Measurements from ENCODE around the gene ANTXR2.

GRCh38 chr4:80042821-80043220 is 30.2 kb downstream of the ANTXR2 start:
- TF ChIP-seq RAD21 (IDR thresholded peaks at IDR 0.05; ENCODE audit: low read depth) (no peak), REST (IDR thresholded peaks at IDR 0.05; ENCODE audit: low read depth) (no peak), MAX (IDR thresholded peaks at IDR 0.05) (no peak), TAF1 (IDR thresholded peaks at IDR 0.05; ENCODE audit: low read depth) (no peak), ZBTB7A (IDR thresholded peaks at IDR 0.05; ENCODE audit: low read depth) (no peak), CEBPB (IDR thresholded peaks at IDR 0.05) (no peak), YY1 (IDR thresholded peaks at IDR 0.05; ENCODE audit: low read depth) (no peak), EGR1 (IDR thresholded peaks at IDR 0.05) (no peak), USF1 (IDR thresholded peaks at IDR 0.05) (no peak)

All from Ishikawa (cell line).